ENCODE measurements around the gene C1orf122. TPM values are rescaled to one million over a fixed set of nuclear protein-coding genes. Genes with fewer than 3 reads are reported as not detected.

The C1orf122 gene
- total and polyA plus RNA-seq, 2 of the 4 experiments (the other 2 are of a cell fraction) = 2.0 to 13.6 TPM

DNA sequence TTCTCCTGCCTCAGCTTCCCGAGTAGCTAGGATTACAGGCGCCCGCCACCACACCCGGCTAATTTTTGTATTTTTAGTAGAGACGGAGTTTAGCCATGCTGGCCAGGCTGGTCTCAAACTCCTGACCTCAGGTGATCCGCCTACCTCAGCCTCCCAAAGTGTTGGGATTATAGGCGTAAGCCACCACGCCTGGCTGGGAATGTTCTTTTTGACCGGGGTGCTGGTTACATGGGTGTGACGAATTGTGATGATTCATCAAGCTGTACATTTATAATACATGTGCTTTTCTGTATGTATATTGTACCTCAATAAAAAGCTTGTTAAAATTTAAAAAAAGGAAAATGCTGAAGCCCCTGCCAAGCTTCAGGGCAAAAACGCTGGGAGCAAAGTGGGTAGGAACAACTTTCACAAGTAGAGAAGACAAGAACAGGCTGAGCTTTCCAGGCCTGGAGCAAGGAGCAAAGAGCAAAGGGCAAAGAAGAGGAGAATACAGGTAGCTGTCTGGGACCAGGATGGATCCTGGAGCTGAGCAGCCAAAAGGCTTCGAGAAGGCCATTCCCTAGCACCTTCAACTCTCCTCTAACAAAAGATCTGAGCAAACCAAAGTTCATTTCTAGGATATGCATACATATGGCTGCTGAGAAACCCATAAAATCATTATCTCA lies 21.0 kb downstream of the C1orf122 start:
- Histone ChIP-seq H3K9me3 (ENCODE audit: control insufficient read depth, insufficient read depth, low read length) (no peaks in the 10 kb centered on the region), H4K8ac (ENCODE audit: low read depth in 2 of 2, low read length in 2 of 2) (no peak overlapping the region), H3K56ac (ENCODE audit: extremely low read depth, insufficient read depth, low read length) (no peak overlapping the region), H3K79me1 (ENCODE audit: low read depth in 1 of 2, low read length in 2 of 2) (peaks cover 4 to 11% of the 10 kb centered on the region in 2 experiments; a peak in 3 of 4 replicates), H3K27ac (ENCODE audit: insufficient read depth, low read length) (no peak overlapping the region), H3K4me3 (ENCODE audit: insufficient read depth, low read depth, low read length) (no peak overlapping the region), H2AFZ (replicated peaks; ENCODE audit: low read length, poor library complexity) (no peak overlapping the region), H3K9me1 (ENCODE audit: insufficient read depth, low read length) (peaks cover 6% of the 10 kb centered on the region; the same call in 1 of the 2 replicates), H2AK5ac (ENCODE audit: low read depth, low read length) (no peak overlapping the region), H4K20me1 (ENCODE audit: insufficient read depth, low read length) (no peaks in the 10 kb centered on the region), H3K36me3 (ENCODE audit: control insufficient read depth, insufficient read depth, low read length) (peaks cover 29% of the 10 kb centered on the region), H2BK120ac (ENCODE audit: low read depth, low read length) (no peak overlapping the region), H3K4me2 (ENCODE audit: low read depth, low read length) (no peak overlapping the region), H3K14ac (replicated peaks; ENCODE audit: low read depth, low read length) (no peak overlapping the region), H2AK9ac (replicated peaks; ENCODE audit: low read depth, low read length, poor library complexity) (no peak overlapping the region), H3K23ac (ENCODE audit: low read depth, low read length) (no peak overlapping the region), H3K27me3 (ENCODE audit: control insufficient read depth, insufficient read depth, low read length) (no peaks in the 10 kb centered on the region), H4K5ac (ENCODE audit: low read depth, low read length) (no peak overlapping the region), H2BK5ac (ENCODE audit: low read depth, low read length, poor library complexity, severe bottlenecking) (no peak overlapping the region), H3K4me1 (ENCODE audit: control insufficient read depth, insufficient read depth, low read length) (peaks cover 7% of the 10 kb centered on the region; the same call in 1 of the 2 replicates), H3K9ac (ENCODE audit: low read depth, low read length) (no peak overlapping the region), H3K4ac (ENCODE audit: low read depth, low read length) (no peak overlapping the region), H4K91ac (ENCODE audit: insufficient read depth, low read depth, low read length) (no peak overlapping the region), H3K18ac (ENCODE audit: low read depth, low read length) (no peak overlapping the region), H2BK15ac (ENCODE audit: low read depth, low read length) (no peak overlapping the region), H2BK20ac (ENCODE audit: low read depth, low read length) (no peak overlapping the region)
- DNase-seq (no peak), ATAC-seq (ENCODE audit: low read depth) (no peak)
- POLR2A ChIA-PET (ENCODE audit: unreplicated experiment) = no interaction called here
- no CpG with 5 or more reads among the region's 12 CpGs for WGBS, 2 experiments (ENCODE audit: extremely low coverage in 2 of 2, insufficient read length in 1 of 2)
- in situ Hi-C loops (cut with MboI; ENCODE audit: low sequenced_read_pairs) = no loop called here
- intact Hi-C loops (cut with micrococcal nuclease) = no loop called here
- BruUV-seq (replicated peaks) = no TSS peak
- dilution Hi-C loops (cut with HindIII; ENCODE audit: low sequenced_read_pairs, unreplicated experiment) = no loop called here
- no peak for TF ChIP-seq CEBPB (IDR thresholded peaks at IDR 0.05; ENCODE audit: low read depth, low read length)
- no peak for TF ChIP-seq POLR2A (IDR thresholded peaks at IDR 0.05; ENCODE audit: low read depth, low read length)
- TF ChIP-seq SMC3 (IDR thresholded peaks at IDR 0.05; ENCODE audit: low read depth, low read length) = no peak
- TF ChIP-seq BHLHE40 (IDR thresholded peaks at IDR 0.05; ENCODE audit: low read depth, low read length) = no peak
- TF ChIP-seq, protein P1, sequence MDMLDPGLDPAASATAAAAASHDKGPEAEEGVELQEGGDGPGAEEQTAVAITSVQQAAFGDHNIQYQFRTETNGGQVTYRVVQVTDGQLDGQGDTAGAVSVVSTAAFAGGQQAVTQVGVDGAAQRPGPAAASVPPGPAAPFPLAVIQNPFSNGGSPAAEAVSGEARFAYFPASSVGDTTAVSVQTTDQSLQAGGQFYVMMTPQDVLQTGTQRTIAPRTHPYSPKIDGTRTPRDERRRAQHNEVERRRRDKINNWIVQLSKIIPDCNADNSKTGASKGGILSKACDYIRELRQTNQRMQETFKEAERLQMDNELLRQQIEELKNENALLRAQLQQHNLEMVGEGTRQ (IDR thresholded peaks at IDR 0.05; ENCODE audit: low read depth, low read length) = no peak
- TF ChIP-seq RFX5 (IDR thresholded peaks at IDR 0.05; ENCODE audit: low read depth, low read length) = no peak
- TF ChIP-seq RCOR1 (IDR thresholded peaks at IDR 0.05; ENCODE audit: insufficient replicate concordance, low read length) = no peak
- TF ChIP-seq, protein P2, sequence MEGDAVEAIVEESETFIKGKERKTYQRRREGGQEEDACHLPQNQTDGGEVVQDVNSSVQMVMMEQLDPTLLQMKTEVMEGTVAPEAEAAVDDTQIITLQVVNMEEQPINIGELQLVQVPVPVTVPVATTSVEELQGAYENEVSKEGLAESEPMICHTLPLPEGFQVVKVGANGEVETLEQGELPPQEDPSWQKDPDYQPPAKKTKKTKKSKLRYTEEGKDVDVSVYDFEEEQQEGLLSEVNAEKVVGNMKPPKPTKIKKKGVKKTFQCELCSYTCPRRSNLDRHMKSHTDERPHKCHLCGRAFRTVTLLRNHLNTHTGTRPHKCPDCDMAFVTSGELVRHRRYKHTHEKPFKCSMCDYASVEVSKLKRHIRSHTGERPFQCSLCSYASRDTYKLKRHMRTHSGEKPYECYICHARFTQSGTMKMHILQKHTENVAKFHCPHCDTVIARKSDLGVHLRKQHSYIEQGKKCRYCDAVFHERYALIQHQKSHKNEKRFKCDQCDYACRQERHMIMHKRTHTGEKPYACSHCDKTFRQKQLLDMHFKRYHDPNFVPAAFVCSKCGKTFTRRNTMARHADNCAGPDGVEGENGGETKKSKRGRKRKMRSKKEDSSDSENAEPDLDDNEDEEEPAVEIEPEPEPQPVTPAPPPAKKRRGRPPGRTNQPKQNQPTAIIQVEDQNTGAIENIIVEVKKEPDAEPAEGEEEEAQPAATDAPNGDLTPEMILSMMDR (conservative IDR thresholded peaks at IDR 0.05; ENCODE audit: low read depth, low read length) = no peak
- no peak for TF ChIP-seq RAD21 (IDR thresholded peaks at IDR 0.05; ENCODE audit: low read length)
- no peak for TF ChIP-seq NFE2L2 (IDR thresholded peaks at IDR 0.05; ENCODE audit: low read depth, low read length)
- TF ChIP-seq CHD1 (IDR thresholded peaks at IDR 0.05; ENCODE audit: low read depth, low read length) = no peak
- no peak for TF ChIP-seq MXI1 (IDR thresholded peaks at IDR 0.05; ENCODE audit: borderline replicate concordance, low read depth, low read length)
- TF ChIP-seq FOS (IDR thresholded peaks at IDR 0.05; ENCODE audit: low read depth, low read length) = no peak
- TF ChIP-seq MAZ (IDR thresholded peaks at IDR 0.05; ENCODE audit: borderline replicate concordance, low read depth, low read length) = no peak
- TF ChIP-seq, protein P3, sequence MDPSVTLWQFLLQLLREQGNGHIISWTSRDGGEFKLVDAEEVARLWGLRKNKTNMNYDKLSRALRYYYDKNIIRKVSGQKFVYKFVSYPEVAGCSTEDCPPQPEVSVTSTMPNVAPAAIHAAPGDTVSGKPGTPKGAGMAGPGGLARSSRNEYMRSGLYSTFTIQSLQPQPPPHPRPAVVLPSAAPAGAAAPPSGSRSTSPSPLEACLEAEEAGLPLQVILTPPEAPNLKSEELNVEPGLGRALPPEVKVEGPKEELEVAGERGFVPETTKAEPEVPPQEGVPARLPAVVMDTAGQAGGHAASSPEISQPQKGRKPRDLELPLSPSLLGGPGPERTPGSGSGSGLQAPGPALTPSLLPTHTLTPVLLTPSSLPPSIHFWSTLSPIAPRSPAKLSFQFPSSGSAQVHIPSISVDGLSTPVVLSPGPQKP (IDR thresholded peaks at IDR 0.05; ENCODE audit: borderline replicate concordance, low read depth, low read length) = no peak
- TF ChIP-seq MAFK (IDR thresholded peaks at IDR 0.05; ENCODE audit: low read depth, low read length) = no peak
- CTCF ChIA-PET = interaction anchor here (0.8 kb wide), 1 partner anchor 22 kb away, joined by 3 read pairs; no protein-coding TSS in a partner anchor
